H9 (cell line): Measurements from ENCODE around the gene FLCN. TPM values are rescaled to one million over a fixed set of nuclear protein-coding genes. Genes with fewer than 3 reads are reported as not detected.

Source experiments
- DNase-seq: peaks from one replicate; pipeline ENCODE4 v3.0.0-alpha.2; 2017
- H2AFZ ChIP-seq: one replicate; pipeline ENCODE4 v1.6.1; 2013; ENCODE audit warnings: mild to moderate bottlenecking, low read length, control low read depth, moderate library complexity
- H2AK5ac ChIP-seq: 2 replicates; pipeline ENCODE4 v1.6.1; 2013; ENCODE audit warnings: low read length, control low read depth, mixed read lengths; ENCODE audit not compliant: insufficient read length
- H2BK120ac ChIP-seq: one replicate; pipeline ENCODE4 v1.6.1; 2013; ENCODE audit warnings: low read depth, mild to moderate bottlenecking, low read length, control low read depth, inconsistent platforms; ENCODE audit not compliant: poor library complexity, severe bottlenecking
- H2BK12ac ChIP-seq: 2 replicates; pipeline ENCODE4 v1.6.1; 2013; ENCODE audit warnings: low read length, control low read depth, mixed read lengths, low read depth; ENCODE audit not compliant: insufficient read length
- H2BK15ac ChIP-seq: 2 replicates; pipeline ENCODE4 v1.6.1; 2013; ENCODE audit warnings: low read depth, low read length, control low read depth
- H2BK20ac ChIP-seq: one replicate; pipeline ENCODE4 v1.6.1; 2013; ENCODE audit warnings: low read depth, mild to moderate bottlenecking, low read length, control low read depth, inconsistent platforms; ENCODE audit not compliant: poor library complexity, severe bottlenecking
- H2BK5ac ChIP-seq: 2 replicates; pipeline ENCODE4 v1.6.1; 2013; ENCODE audit warnings: low read length, control low read depth, mixed read lengths; ENCODE audit not compliant: insufficient read length
- H3K14ac ChIP-seq: 2 replicates; pipeline ENCODE4 v1.6.1; 2013; ENCODE audit warnings: low read length, control low read depth; ENCODE audit not compliant: insufficient read depth
- H3K18ac ChIP-seq: 2 replicates; pipeline ENCODE4 v1.6.1; 2013; ENCODE audit warnings: low read depth, mild to moderate bottlenecking, mixed read lengths, low read length, control low read depth; ENCODE audit not compliant: insufficient read length
- H3K23ac ChIP-seq: 2 replicates; pipeline ENCODE4 v1.6.1; 2013; ENCODE audit warnings: low read length, control low read depth, mixed read lengths, low read depth; ENCODE audit not compliant: insufficient read length
- H3K23me2 ChIP-seq: 2 replicates; pipeline ENCODE4 v1.6.1; 2013; ENCODE audit warnings: low read depth, mild to moderate bottlenecking, mixed read lengths, low read length, control low read depth; ENCODE audit not compliant: insufficient read length, poor library complexity, severe bottlenecking
- H3K27ac ChIP-seq: 2 replicates; pipeline ENCODE4 v1.5.1; 2013; ENCODE audit warnings: low read length, control low read depth, mixed read lengths, low read depth; ENCODE audit not compliant: insufficient read length
- H3K27me3 ChIP-seq: 2 replicates; pipeline ENCODE4 v1.6.1; 2013; ENCODE audit warnings: low read length, control low read depth, inconsistent platforms; ENCODE audit not compliant: insufficient read depth
- H3K4ac ChIP-seq: 2 replicates; pipeline ENCODE4 v1.6.1; 2013; ENCODE audit warnings: low read depth, mild to moderate bottlenecking, control low read depth, inconsistent platforms, low read length, moderate library complexity
- H3K4me1 ChIP-seq: 2 replicates; pipeline ENCODE4 v1.6.1; 2013; ENCODE audit warnings: low read length, control low read depth, inconsistent platforms; ENCODE audit not compliant: insufficient read depth
- H3K4me2 ChIP-seq: 2 replicates; pipeline ENCODE4 v1.6.1; 2013; ENCODE audit warnings: low read length, control low read depth, mixed read lengths; ENCODE audit not compliant: insufficient read length, insufficient read depth
- H3K56ac ChIP-seq: 2 replicates; pipeline ENCODE4 v1.6.1; 2013; ENCODE audit warnings: low read depth, mild to moderate bottlenecking, mixed read lengths, low read length, control low read depth; ENCODE audit not compliant: insufficient read length
- H3K79me1 ChIP-seq: 2 replicates; pipeline ENCODE4 v1.6.1; 2013; ENCODE audit warnings: low read depth, mild to moderate bottlenecking, moderate library complexity, low read length, control low read depth, inconsistent platforms; ENCODE audit not compliant: insufficient read depth, poor library complexity, severe bottlenecking
- H3K79me2 ChIP-seq: 2 replicates; pipeline ENCODE4 v1.6.1; 2013; ENCODE audit warnings: low read length, control low read depth, inconsistent platforms; ENCODE audit not compliant: insufficient read depth
- H3K9ac ChIP-seq: 2 replicates; pipeline ENCODE4 v1.6.1; 2013; ENCODE audit warnings: low read length, control low read depth, mixed read lengths; ENCODE audit not compliant: insufficient read length; ENCODE audit errors: extremely low read depth
- H3K9me3 ChIP-seq: one replicate; pipeline ENCODE4 v1.6.1; 2013; ENCODE audit warnings: low read depth, low read length, inconsistent platforms; ENCODE audit not compliant: control insufficient read depth
- H3T11ph ChIP-seq: one replicate; pipeline ENCODE4 v1.6.1; 2013; ENCODE audit warnings: mild to moderate bottlenecking, low read length, control low read depth, inconsistent platforms
- H4K20me1 ChIP-seq: one replicate; pipeline ENCODE4 v1.6.1; 2013; ENCODE audit not compliant: control insufficient read depth, insufficient read length, insufficient read depth
- H4K5ac ChIP-seq: 2 replicates; pipeline ENCODE4 v1.6.1; 2013; ENCODE audit warnings: low read depth, mild to moderate bottlenecking, mixed read lengths, low read length, control low read depth; ENCODE audit not compliant: insufficient read length
- H4K8ac ChIP-seq: replicated peaks from 2 replicates; pipeline ENCODE4 v1.6.1; 2013; ENCODE audit warnings: low read length, control low read depth, mixed read lengths, low read depth; ENCODE audit not compliant: insufficient read length
- H4K91ac ChIP-seq: 2 replicates; pipeline ENCODE4 v1.6.1; 2013; ENCODE audit warnings: low read depth, mild to moderate bottlenecking, moderate library complexity, mixed read lengths, low read length, control low read depth; ENCODE audit not compliant: insufficient read length
- H3K27ac Mint-ChIP-seq, 3 experiments: 2 replicates in 2 of 3; 3 replicates in 1 of 3; pipeline ENCODE4 v1.8.0; 2020 to 2021; ENCODE audit warnings: mixed read lengths in 3 of 3, mild to moderate bottlenecking in 1 of 3, moderate library complexity in 1 of 3
- H3K27me3 Mint-ChIP-seq: 2 replicates; pipeline ENCODE4 v1.8.0; 2021; ENCODE audit warnings: low read depth, mild to moderate bottlenecking, moderate library complexity, mixed read lengths
- H3K36me3 Mint-ChIP-seq, 3 experiments: 2 replicates in 2 of 3; 3 replicates in 1 of 3; pipeline ENCODE4 v1.8.0; 2020 to 2021; ENCODE audit warnings: low read depth in 3 of 3, mixed read lengths in 3 of 3; ENCODE audit not compliant: insufficient read depth in 1 of 3
- H3K4me1 Mint-ChIP-seq, 2 experiments: 2 replicates each; pipeline ENCODE4 v1.8.0; 2020; ENCODE audit warnings: mixed read lengths in 2 of 2
- H3K4me3 Mint-ChIP-seq, 2 experiments: 2 replicates in 1 of 2; 3 replicates in 1 of 2; pipeline ENCODE4 v1.8.0; 2020 to 2021; ENCODE audit warnings: mild to moderate bottlenecking in 2 of 2, mixed read lengths in 2 of 2, moderate library complexity in 1 of 2
- H3K9me3 Mint-ChIP-seq, 2 experiments: 2 replicates in 1 of 2; 3 replicates in 1 of 2; pipeline ENCODE4 v1.8.0; 2020; ENCODE audit warnings: mild to moderate bottlenecking in 2 of 2, mixed read lengths in 2 of 2, moderate library complexity in 1 of 2
- CTCF ChIP-seq: fragments of 200-600 bp; sonication (generic); conservative IDR thresholded peaks from 3 replicates; pipeline ENCODE4 v1.8.0; 2021; ENCODE audit warnings: antibody characterized with exemption, mild to moderate bottlenecking
- WGBS: extraction: QIAGEN DNeasy Blood & Tissue Kit; methylation state at CpG from one replicate; pipeline ENCODE4 v1.1.7; 2013; ENCODE audit warnings: missing lambda C conversion rate, low lambda C conversion rate, mixed read lengths; ENCODE audit not compliant: insufficient read length; ENCODE audit errors: extremely low coverage; 5-methylcytosine and 5-hydroxymethylcytosine counted together
- total RNA-seq: library from RNA; stranded (reverse); gene quantifications from 2 replicates; pipeline ENCODE4 v1.2.1, GENCODE V29; 2021

Gene FLCN
- total RNA-seq, 1 experiment from 2014 or later = 33.3 TPM

GRCh38 chr17:17191346-17191792 lies 45.6 kb downstream of the FLCN start:
- Histone ChIP-seq H3K4ac (no peak overlapping the region), H3K27me3 (no peaks in the 10 kb centered on the region), H2BK12ac (no peak overlapping the region), H2BK5ac (no peak overlapping the region), H2BK120ac (no peak overlapping the region), H4K8ac (no peak overlapping the region), H3K79me2 (no peaks in the 10 kb centered on the region), H2AK5ac (no peak overlapping the region), H2BK15ac (no peak overlapping the region), H3K23ac (no peak overlapping the region), H3K23me2 (no peaks in the 10 kb centered on the region), H3K14ac (no peak overlapping the region), H4K91ac (no peak overlapping the region), H3K4me1 (no peaks in the 10 kb centered on the region), H3T11ph (no peak overlapping the region), H3K4me2 (no peak overlapping the region), H3K27ac (no peak overlapping the region), H3K9ac (no peak overlapping the region), H3K56ac (no peak overlapping the region), H3K9me3 (no peaks in the 10 kb centered on the region), H3K18ac (no peak overlapping the region), H4K5ac (no peak overlapping the region), H3K79me1 (no peaks in the 10 kb centered on the region), H4K20me1 (no peaks in the 10 kb centered on the region), H2BK20ac (no peak overlapping the region), H2AFZ (no peak overlapping the region)
- Mint-ChIP-seq H3K27ac (no peak overlapping the region), H3K9me3 (no peaks in the 10 kb centered on the region), H3K4me3 (no peak overlapping the region), H3K4me1 (peaks cover 2 to 3% of the 10 kb centered on the region in 2 experiments; a peak in 2 of 4 replicates), H3K27me3 (no peaks in the 10 kb centered on the region; the same call in 1 of the 2 replicates), H3K36me3 (peaks cover 0 to 8% (median 0%) of the 10 kb centered on the region in 3 experiments; a peak in 3 of 7 replicates)
- no peak for TF ChIP-seq CTCF
- no peak for DNase-seq
- WGBS = no CpG with 5 or more reads among the region's 11 CpGs
